HG03457 (cell line): Measurements from ENCODE around the gene DCUN1D1.
"Not testable (repeated sequence)": the region's sequence is repeated elsewhere in the genome, so short reads cannot be mapped to it uniquely, and the experiment has no call there.

Source experiments
- ATAC-seq: cut with Tn5 transposase; IDR thresholded peaks from one replicate; pipeline ENCODE4 v1.9.1; 2021; ENCODE audit warnings: moderate number of reproducible peaks; ENCODE audit not compliant: unreplicated experiment

Gene DCUN1D1

GRCh38 chr3:182980204-182981037 is at the start of gene DCUN1D1:
Gene DCUN1D1 (minus strand): TSS chr3:182980538. CDS start chr3:182980489, 49 bp downstream.
- ATAC-seq = peak; percentile 87

- ATAC-seq = no peak
These were observed 48.1 kb upstream of the DCUN1D1 start for GRCh38 chr3:183028416-183028815.

GRCh38 chr3:183027276-183027675 is 46.9 kb upstream of the DCUN1D1 start:
- ATAC-seq = no peak

GRCh38 chr3:183022936-183023516 is 42.7 kb upstream of the DCUN1D1 start:
- ATAC-seq = no peak

GRCh38 chr3:183018421-183019192 is 38.3 kb upstream of the DCUN1D1 start:
- no peak for ATAC-seq

- no peak for ATAC-seq
These were observed 34.8 kb upstream of the DCUN1D1 start for GRCh38 chr3:183015185-183015584.

GRCh38 chr3:183013856-183014255 is 33.5 kb upstream of the DCUN1D1 start:
- no peak for ATAC-seq

GRCh38 chr3:183013074-183013473 is 32.7 kb upstream of the DCUN1D1 start:
- no peak for ATAC-seq

- no peak for ATAC-seq
These were observed 28.5 kb upstream of the DCUN1D1 start for GRCh38 chr3:183008800-183009199.

- ATAC-seq = no peak
These were observed 28.0 kb upstream of the DCUN1D1 start for GRCh38 chr3:183008303-183008702.

GRCh38 chr3:183006396-183007002 is 26.2 kb upstream of the DCUN1D1 start:
- ATAC-seq = no peak

GRCh38 chr3:182999767-183000166 is 19.4 kb upstream of the DCUN1D1 start:
- no peak for ATAC-seq

GRCh38 chr3:182993486-182994201 is 13.3 kb upstream of the DCUN1D1 start:
- not testable (repeated sequence) for ATAC-seq

GRCh38 chr3:182989566-182989965 is 9.2 kb upstream of the DCUN1D1 start:
- no peak for ATAC-seq

GRCh38 chr3:182986021-182986420 is 5.7 kb upstream of the DCUN1D1 start:
- no peak for ATAC-seq

- no peak for ATAC-seq
These were observed 3.5 kb upstream of the DCUN1D1 start for GRCh38 chr3:182983876-182984275.

GRCh38 chr3:182981038-182981380 is 671 bp upstream of the DCUN1D1 start:
- no peak for ATAC-seq

GRCh38 chr3:182979674-182980191 is 605 bp downstream of the DCUN1D1 start:
- peak; percentile 5 for ATAC-seq

- no peak for ATAC-seq
These were observed 1.1 kb downstream of the DCUN1D1 start for GRCh38 chr3:182979103-182979673.

GRCh38 chr3:182978387-182978786 is 2.0 kb downstream of the DCUN1D1 start:
- ATAC-seq = no peak
